HepG2 (cell line): ENCODE measurements around the gene SNAPC4. TPM values are rescaled to one million over a fixed set of nuclear protein-coding genes. Genes with fewer than 3 reads are reported as not detected.
A peak's percentile ranks its signal among the peaks of the same experiment; 100 is the strongest.

Source experiments
- HNF1B ChIP-seq: sonication (generic); formaldehyde crosslinking; IDR thresholded peaks from 2 replicates; pipeline ENCODE4 v1.5.1; 2020; ENCODE audit warnings: mild to moderate bottlenecking, moderate library complexity, missing genetic modification reagents
- IKZF1 ChIP-seq: fragments of 450-650 bp; IDR thresholded peaks from 2 replicates; pipeline ENCODE4 v1.7.1; 2016
- ISX ChIP-seq: sonication (generic); formaldehyde crosslinking; conservative IDR thresholded peaks from 2 replicates; pipeline ENCODE4 v1.5.0; 2020; ENCODE audit warnings: missing genetic modification reagents
- MIER3 ChIP-seq: IDR thresholded peaks from 2 replicates; pipeline ENCODE4 v1.6.1; 2016; ENCODE audit warnings: missing compliant biosample characterization, borderline replicate concordance
- MYC ChIP-seq: sonication (generic); formaldehyde crosslinking; IDR thresholded peaks from 2 replicates; pipeline ENCODE4 v1.9.0; 2021; ENCODE audit warnings: missing genetic modification reagents, borderline replicate concordance
- PAF1 ChIP-seq: IDR thresholded peaks from 2 replicates; pipeline ENCODE4 v1.6.1; 2016; ENCODE audit warnings: missing genetic modification reagents, missing compliant biosample characterization
- PRMT3 ChIP-seq: sonication (generic); formaldehyde crosslinking; IDR thresholded peaks from 2 replicates; pipeline ENCODE4 v1.8.1; 2022; ENCODE audit warnings: low read depth, mild to moderate bottlenecking, moderate library complexity, missing genetic modification reagents, borderline replicate concordance
- SETDB1 ChIP-seq: sonication (generic); formaldehyde crosslinking; IDR thresholded peaks from 2 replicates; pipeline ENCODE4 v1.5.1; 2020; ENCODE audit warnings: missing genetic modification reagents, mild to moderate bottlenecking, borderline replicate concordance
- ZBTB7A ChIP-seq: sonication (generic); formaldehyde crosslinking; IDR thresholded peaks from 2 replicates; pipeline ENCODE4 v1.8.0; 2022; ENCODE audit warnings: mild to moderate bottlenecking, missing genetic modification reagents
- ZEB1 ChIP-seq: IDR thresholded peaks from 2 replicates; pipeline ENCODE4 v1.6.1; 2012; ENCODE audit warnings: mild to moderate bottlenecking, low read depth, inconsistent platforms; ENCODE audit not compliant: insufficient replicate concordance
- ZNF34 ChIP-seq: sonication (generic); formaldehyde crosslinking; IDR thresholded peaks from 2 replicates; pipeline ENCODE4 v1.4.0; 2020; ENCODE audit warnings: mild to moderate bottlenecking, missing genetic modification reagents, borderline replicate concordance
- ZNF383 ChIP-seq: sonication (generic); formaldehyde crosslinking; IDR thresholded peaks from 2 replicates; pipeline ENCODE4 v1.4.0; 2020; ENCODE audit warnings: missing genetic modification reagents, mild to moderate bottlenecking, borderline replicate concordance
- ZNF549 ChIP-seq: sonication (generic); formaldehyde crosslinking; IDR thresholded peaks from 2 replicates; pipeline ENCODE4 v1.5.0; 2020; ENCODE audit warnings: missing genetic modification reagents
- ZNF562 ChIP-seq: sonication (generic); formaldehyde crosslinking; IDR thresholded peaks from 2 replicates; pipeline ENCODE4 v1.8.0; 2022; ENCODE audit warnings: missing genetic modification reagents, borderline replicate concordance
- ZNF687 ChIP-seq: sonication (generic); formaldehyde crosslinking; IDR thresholded peaks from 2 replicates; pipeline ENCODE4 v1.5.1; 2020; ENCODE audit warnings: mild to moderate bottlenecking, missing genetic modification reagents, moderate library complexity
- ZNF724P ChIP-seq: sonication (generic); formaldehyde crosslinking; IDR thresholded peaks from 2 replicates; pipeline ENCODE4 v1.8.0; 2022; ENCODE audit warnings: missing genetic modification reagents, borderline replicate concordance
- polyA plus RNA-seq, 8 experiments: library from polyadenylated mRNA; depleted of rRNA in 3 of 8; stranded (reverse) in 7 of 8; unstranded in 1 of 8; fragments of >200 nt; fragmentation: Illumina TruSeq in 4 of 8; extraction: Trizol in 4 of 8; gene quantifications; 2 replicates each; pipeline versions ENCODE4 v1.2.1 to v1.2.3, GENCODE V29; 2011 to 2016; ENCODE audit warnings: low read depth in 4 of 8, missing spikeins in 1 of 8, mixed read lengths in 1 of 8; ENCODE audit not compliant: insufficient read depth in 1 of 8
- total RNA-seq, 5 experiments: library from RNA; depleted of rRNA; stranded (reverse); fragments of >200 nt; fragmentation: Illumina TruSeq; extraction: Trizol; gene quantifications; 2 replicates each; pipeline ENCODE4 v1.2.3, GENCODE V29; 2016; ENCODE audit warnings: low read depth in 1 of 5
- TF ChIP-seq, protein P1 (sequence below): sonication (generic); formaldehyde crosslinking; IDR thresholded peaks from 2 replicates; pipeline ENCODE4 v1.8.0; 2022; ENCODE audit warnings: low read depth, missing genetic modification reagents
- TF ChIP-seq, protein P2 (sequence below): sonication (generic); formaldehyde crosslinking; IDR thresholded peaks from 2 replicates; pipeline ENCODE4 v1.9.0; 2022; ENCODE audit warnings: missing genetic modification reagents, mild to moderate bottlenecking, borderline replicate concordance

SNAPC4 gene
- total and polyA plus RNA-seq, 2 of the 13 experiments (the other 11 are each of a cell fraction or from before 2014, with no cell fraction given) = 2.0 to 6.0 TPM

GRCh38 chr9:136363949-136364748, 35.8 kb downstream of the SNAPC4 start (continued):
- TF ChIP-seq ZNF687 (CRISPR knock-in tag) = peak; percentile 19; the same call in 1 of the 2 replicates
- peak; percentile 59; the same call in 1 of the 2 replicates for TF ChIP-seq ZNF724P (CRISPR knock-in tag)
- TF ChIP-seq ZBTB7A (CRISPR knock-in tag) = no peak
- no peak for TF ChIP-seq IKZF1
- 0 out of 2 replicates have a peak, but pooled peaks have one; percentile 26 for TF ChIP-seq ZNF383 (CRISPR knock-in tag)
- no peak for TF ChIP-seq PRMT3
- no peak for TF ChIP-seq ZEB1
- 0 out of 2 replicates have a peak, but pooled peaks have one; percentile 14 for TF ChIP-seq ZNF562
- 0 out of 2 replicates have a peak, but pooled peaks have one; percentile 31 for TF ChIP-seq ZNF34
- TF ChIP-seq PAF1 (CRISPR knock-in tag) = no peak
- no peak for TF ChIP-seq MYC (CRISPR knock-in tag)
- no peak for TF ChIP-seq ISX (CRISPR knock-in tag)
- TF ChIP-seq HNF1B (CRISPR knock-in tag) = peak; percentile 58
- TF ChIP-seq MIER3 = 0 out of 2 replicates have a peak, but pooled peaks have one; percentile 4
- TF ChIP-seq ZNF549 (CRISPR knock-in tag) = no peak
- TF ChIP-seq, protein P1, sequence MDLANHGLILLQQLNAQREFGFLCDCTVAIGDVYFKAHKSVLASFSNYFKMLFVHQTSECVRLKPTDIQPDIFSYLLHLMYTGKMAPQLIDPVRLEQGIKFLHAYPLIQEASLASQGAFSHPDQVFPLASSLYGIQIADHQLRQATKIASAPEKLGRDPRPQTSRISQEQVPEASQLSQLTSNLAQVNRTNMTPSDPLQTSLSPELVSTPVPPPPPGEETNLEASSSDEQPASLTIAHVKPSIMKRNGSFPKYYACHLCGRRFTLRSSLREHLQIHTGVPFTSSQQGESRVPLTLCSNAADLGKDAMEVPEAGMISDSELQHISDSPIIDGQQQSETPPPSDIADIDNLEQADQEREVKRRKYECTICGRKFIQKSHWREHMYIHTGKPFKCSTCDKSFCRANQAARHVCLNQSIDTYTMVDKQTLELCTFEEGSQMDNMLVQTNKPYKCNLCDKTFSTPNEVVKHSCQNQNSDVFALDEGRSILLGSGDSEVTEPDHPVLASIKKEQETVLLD (CRISPR knock-in tag) = peak; percentile 16; the same call in 1 of the 2 replicates
- TF ChIP-seq, protein P2, sequence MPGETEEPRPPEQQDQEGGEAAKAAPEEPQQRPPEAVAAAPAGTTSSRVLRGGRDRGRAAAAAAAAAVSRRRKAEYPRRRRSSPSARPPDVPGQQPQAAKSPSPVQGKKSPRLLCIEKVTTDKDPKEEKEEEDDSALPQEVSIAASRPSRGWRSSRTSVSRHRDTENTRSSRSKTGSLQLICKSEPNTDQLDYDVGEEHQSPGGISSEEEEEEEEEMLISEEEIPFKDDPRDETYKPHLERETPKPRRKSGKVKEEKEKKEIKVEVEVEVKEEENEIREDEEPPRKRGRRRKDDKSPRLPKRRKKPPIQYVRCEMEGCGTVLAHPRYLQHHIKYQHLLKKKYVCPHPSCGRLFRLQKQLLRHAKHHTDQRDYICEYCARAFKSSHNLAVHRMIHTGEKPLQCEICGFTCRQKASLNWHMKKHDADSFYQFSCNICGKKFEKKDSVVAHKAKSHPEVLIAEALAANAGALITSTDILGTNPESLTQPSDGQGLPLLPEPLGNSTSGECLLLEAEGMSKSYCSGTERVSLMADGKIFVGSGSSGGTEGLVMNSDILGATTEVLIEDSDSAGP (CRISPR knock-in tag) = peak; percentile 48; the same call in 1 of the 2 replicates
- no peak for TF ChIP-seq SETDB1 (CRISPR knock-in tag)
